Keratinocyte (primary cell): ENCODE measurements around the gene CCBE1.

Source experiments
- CTCF ChIP-seq, 3 experiments: IDR thresholded peaks in 1 of 3; conservative IDR thresholded peaks in 1 of 3; optimal IDR thresholded peaks in 1 of 3; 2 replicates in 2 of 3; 3 replicates in 1 of 3; pipeline versions ENCODE3 to v1.5.1; 2011; ENCODE audit warnings: low read length in 3 of 3, mild to moderate bottlenecking in 3 of 3, moderate library complexity in 2 of 3, control low read depth in 1 of 3, inconsistent platforms in 1 of 3; ENCODE audit not compliant: insufficient read depth in 2 of 3; ENCODE audit errors: extremely low read depth in 1 of 3
- EZH2 ChIP-seq: IDR thresholded peaks from one replicate; pipeline ENCODE4 v1.6.1; 2012; ENCODE audit warnings: inconsistent platforms, mild to moderate bottlenecking, low read length, moderate library complexity

DNA sequence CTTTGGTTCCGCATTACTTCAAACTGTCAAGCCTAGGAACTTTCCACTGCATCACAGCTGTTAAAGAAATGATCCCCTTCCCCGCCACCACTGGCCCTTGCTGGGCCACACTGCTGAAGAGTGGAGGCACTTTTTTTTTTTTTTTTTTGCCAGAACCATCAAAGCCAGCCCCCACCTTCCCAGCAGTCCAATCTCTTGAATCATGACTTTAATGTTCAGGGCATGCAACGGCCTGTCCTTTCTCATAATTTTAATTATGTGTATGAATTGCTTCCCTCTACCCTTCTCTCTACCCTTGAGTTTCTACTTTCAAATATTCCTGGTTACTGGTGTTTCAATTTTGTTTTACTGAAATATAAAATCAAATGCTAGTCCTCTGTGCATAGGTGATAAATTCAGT lies 236.1 kb downstream of the CCBE1 start:
- no peak for TF ChIP-seq CTCF (optimal IDR thresholded peaks at IDR 0.05 in 1 of 3, IDR thresholded peaks at IDR 0.05 in 1 of 3, conservative IDR thresholded peaks at IDR 0.05 in 1 of 3; ENCODE audit: extremely low read depth in 1 of 3, insufficient read depth in 2 of 3, low read length in 3 of 3)
- no peak for TF ChIP-seq EZH2
